ENCODE data around the gene OR11G2.

DNA sequence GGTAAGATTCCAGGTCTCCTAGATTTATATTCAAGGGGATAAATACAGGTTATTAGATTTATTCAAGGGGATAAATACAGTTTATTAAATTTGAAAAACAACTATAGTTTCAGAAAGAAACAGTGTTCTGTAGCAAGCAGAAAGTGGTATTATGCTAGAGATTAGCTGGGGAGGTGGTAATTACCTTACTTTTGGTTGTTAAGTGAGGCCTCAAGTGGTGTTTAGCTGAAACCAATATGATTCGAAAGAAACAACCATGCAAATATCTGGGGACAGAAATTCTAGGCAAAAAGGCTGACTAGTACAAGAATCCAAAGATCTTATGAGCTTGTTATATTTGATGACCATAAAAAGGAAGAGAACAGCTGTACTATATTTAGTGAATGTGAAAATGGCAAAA lies 45.9 kb upstream of the OR11G2 start:
- TF ChIP-seq, protein P1, sequence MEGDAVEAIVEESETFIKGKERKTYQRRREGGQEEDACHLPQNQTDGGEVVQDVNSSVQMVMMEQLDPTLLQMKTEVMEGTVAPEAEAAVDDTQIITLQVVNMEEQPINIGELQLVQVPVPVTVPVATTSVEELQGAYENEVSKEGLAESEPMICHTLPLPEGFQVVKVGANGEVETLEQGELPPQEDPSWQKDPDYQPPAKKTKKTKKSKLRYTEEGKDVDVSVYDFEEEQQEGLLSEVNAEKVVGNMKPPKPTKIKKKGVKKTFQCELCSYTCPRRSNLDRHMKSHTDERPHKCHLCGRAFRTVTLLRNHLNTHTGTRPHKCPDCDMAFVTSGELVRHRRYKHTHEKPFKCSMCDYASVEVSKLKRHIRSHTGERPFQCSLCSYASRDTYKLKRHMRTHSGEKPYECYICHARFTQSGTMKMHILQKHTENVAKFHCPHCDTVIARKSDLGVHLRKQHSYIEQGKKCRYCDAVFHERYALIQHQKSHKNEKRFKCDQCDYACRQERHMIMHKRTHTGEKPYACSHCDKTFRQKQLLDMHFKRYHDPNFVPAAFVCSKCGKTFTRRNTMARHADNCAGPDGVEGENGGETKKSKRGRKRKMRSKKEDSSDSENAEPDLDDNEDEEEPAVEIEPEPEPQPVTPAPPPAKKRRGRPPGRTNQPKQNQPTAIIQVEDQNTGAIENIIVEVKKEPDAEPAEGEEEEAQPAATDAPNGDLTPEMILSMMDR (IDR thresholded peaks at IDR 0.05), result no peak
- TF ChIP-seq POLR2A (IDR thresholded peaks at IDR 0.05) (no peak), POLR2AphosphoS5 (IDR thresholded peaks at IDR 0.05) (no peak), EP300 (IDR thresholded peaks at IDR 0.05) (no peak)

Data from upper lobe of left lung (tissue), 4 donors.